Mucosa of descending colon (tissue), 3 donors: ENCODE measurements around the gene RAB11FIP4. TPM values are rescaled to one million over a fixed set of nuclear protein-coding genes. Genes with fewer than 3 reads are reported as not detected.
"Not testable (repeated sequence)": the region's sequence is repeated elsewhere in the genome, so short reads cannot be mapped to it uniquely, and the experiment has no call there.

ENCODE experiments used
- ATAC-seq: fragments of 200-7000 bp; cut with Tn5 transposase; one replicate; pipeline ENCODE4 v1.9.1; 2020; ENCODE audit warnings: mild to moderate bottlenecking, moderate library complexity
- DNase-seq, 3 donors: peaks; one replicate each; pipeline ENCODE4 v3.0.0-alpha.2; 2020
- H3K36me3 ChIP-seq: fragments of 200-600 bp; one replicate; pipeline ENCODE4 v1.8.0; 2021; ENCODE audit warnings: low read depth, mild to moderate bottlenecking
- H3K4me1 ChIP-seq: fragments of 200-600 bp; one replicate; pipeline ENCODE4 v1.8.0; 2021; ENCODE audit warnings: low read depth, mild to moderate bottlenecking
- H3K4me3 ChIP-seq: fragments of 200-600 bp; one replicate; pipeline ENCODE4 v1.8.0; 2021; ENCODE audit warnings: mild to moderate bottlenecking
- H3K9me3 ChIP-seq: fragments of 200-600 bp; one replicate; pipeline ENCODE4 v1.8.0; 2021; ENCODE audit warnings: mild to moderate bottlenecking
- intact Hi-C, 2 donors: fragments of 100-400 bp; cut with DNase I in 1 of 2; cut with micrococcal nuclease in 1 of 2; formaldehyde crosslinking; loops; one replicate each; pipeline versions ENCODE4 v1.11.0 to v1.11.1; 2022; cut with DNase I, micrococcal nuclease
- long read RNA-seq, 2 donors: library from polyadenylated mRNA; unstranded; transcript quantifications; one replicate each; pipeline ENCODE4 v2.0.0, GENCODE V29; 2019 to 2021
- total RNA-seq, 3 donors: library from RNA; stranded (reverse); fragmentation: NEBNext Ultra II Directional in 2 of 3; extraction: Animal tissue kit (Norgen Biotek cat#: 25700) in 2 of 3; gene quantifications; one replicate each; pipeline versions ENCODE4 v1.2.1 to v1.2.4, GENCODE V29; 2021 to 2023
- TF ChIP-seq, protein P1 (sequence below): fragments of 200-600 bp; IDR thresholded peaks from one replicate; pipeline ENCODE4 v1.8.0; 2022; ENCODE audit warnings: antibody characterized with exemption, mild to moderate bottlenecking
- donor health status: DM: no; HTN: no; CAD: no; lungs with moderate emphysema.
- donor health status: DM: no; HTN: no; CAD: no.
- donor health status: DM: no; HTN: yes; CAD: no.

The RAB11FIP4 gene, protein sequence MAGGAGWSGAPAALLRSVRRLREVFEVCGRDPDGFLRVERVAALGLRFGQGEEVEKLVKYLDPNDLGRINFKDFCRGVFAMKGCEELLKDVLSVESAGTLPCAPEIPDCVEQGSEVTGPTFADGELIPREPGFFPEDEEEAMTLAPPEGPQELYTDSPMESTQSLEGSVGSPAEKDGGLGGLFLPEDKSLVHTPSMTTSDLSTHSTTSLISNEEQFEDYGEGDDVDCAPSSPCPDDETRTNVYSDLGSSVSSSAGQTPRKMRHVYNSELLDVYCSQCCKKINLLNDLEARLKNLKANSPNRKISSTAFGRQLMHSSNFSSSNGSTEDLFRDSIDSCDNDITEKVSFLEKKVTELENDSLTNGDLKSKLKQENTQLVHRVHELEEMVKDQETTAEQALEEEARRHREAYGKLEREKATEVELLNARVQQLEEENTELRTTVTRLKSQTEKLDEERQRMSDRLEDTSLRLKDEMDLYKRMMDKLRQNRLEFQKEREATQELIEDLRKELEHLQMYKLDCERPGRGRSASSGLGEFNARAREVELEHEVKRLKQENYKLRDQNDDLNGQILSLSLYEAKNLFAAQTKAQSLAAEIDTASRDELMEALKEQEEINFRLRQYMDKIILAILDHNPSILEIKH
- total RNA-seq = 10 to 100 TPM; 24.5 to 49.9 (median 40.7) TPM
- long read RNA-seq, donor 1, full-length matches to known transcripts = 9 of 25 reads
- long read RNA-seq, donor 1, partial matches to known transcripts = 14 of 25 reads
- long read RNA-seq, donor 1, other reads (novel, unspliced or antisense) = 2 of 25 reads
- long read RNA-seq, donor 2, transcript RAB11FIP4-201 (13 exons, 1,968 nt) = major isoform, 12 of 21 reads
- long read RNA-seq, donor 2, partial matches to known transcripts = 3 of 21 reads
- long read RNA-seq, donor 2, other reads (novel, unspliced or antisense) = 6 of 21 reads

DNA sequence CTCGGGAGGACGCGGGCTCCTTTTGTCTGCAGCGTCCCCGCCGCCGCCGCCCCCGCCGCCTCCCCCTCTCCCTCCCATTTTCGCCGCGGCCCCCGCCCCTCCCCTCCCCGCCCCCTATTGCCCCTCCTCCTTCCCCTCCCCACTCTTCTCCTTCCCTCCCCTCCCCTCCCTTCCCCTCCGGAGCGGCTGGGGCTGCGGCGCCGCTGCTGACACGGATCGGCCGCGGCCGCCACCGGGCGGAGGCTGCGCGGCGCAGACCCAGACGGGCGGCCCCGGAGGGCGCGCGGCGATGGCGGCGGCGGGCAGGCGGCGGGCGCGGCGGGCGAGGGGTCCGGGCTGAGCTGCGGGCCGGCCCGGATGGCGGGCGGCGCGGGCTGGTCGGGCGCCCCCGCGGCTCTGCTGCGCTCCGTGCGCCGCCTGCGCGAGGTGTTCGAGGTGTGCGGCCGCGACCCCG is at the start of gene RAB11FIP4:
RAB11FIP4 (plus strand) TSS at position 180 of the 454 bp plus-strand sequence; CDS start at position 358, 178 bp downstream.
- TF ChIP-seq, protein P1, sequence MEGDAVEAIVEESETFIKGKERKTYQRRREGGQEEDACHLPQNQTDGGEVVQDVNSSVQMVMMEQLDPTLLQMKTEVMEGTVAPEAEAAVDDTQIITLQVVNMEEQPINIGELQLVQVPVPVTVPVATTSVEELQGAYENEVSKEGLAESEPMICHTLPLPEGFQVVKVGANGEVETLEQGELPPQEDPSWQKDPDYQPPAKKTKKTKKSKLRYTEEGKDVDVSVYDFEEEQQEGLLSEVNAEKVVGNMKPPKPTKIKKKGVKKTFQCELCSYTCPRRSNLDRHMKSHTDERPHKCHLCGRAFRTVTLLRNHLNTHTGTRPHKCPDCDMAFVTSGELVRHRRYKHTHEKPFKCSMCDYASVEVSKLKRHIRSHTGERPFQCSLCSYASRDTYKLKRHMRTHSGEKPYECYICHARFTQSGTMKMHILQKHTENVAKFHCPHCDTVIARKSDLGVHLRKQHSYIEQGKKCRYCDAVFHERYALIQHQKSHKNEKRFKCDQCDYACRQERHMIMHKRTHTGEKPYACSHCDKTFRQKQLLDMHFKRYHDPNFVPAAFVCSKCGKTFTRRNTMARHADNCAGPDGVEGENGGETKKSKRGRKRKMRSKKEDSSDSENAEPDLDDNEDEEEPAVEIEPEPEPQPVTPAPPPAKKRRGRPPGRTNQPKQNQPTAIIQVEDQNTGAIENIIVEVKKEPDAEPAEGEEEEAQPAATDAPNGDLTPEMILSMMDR = no peak
- no peaks in the 10 kb centered on the region for H3K9me3 ChIP-seq
- DNase-seq (no peak), ATAC-seq (peak; percentile 39)
- H3K4me3 ChIP-seq = no peak within 1 kb of the TSS
- H3K36me3 ChIP-seq = no peaks in the 10 kb centered on the region
- no peaks in the 10 kb centered on the region for H3K4me1 ChIP-seq
- intact Hi-C loops = no loop called here

DNA sequence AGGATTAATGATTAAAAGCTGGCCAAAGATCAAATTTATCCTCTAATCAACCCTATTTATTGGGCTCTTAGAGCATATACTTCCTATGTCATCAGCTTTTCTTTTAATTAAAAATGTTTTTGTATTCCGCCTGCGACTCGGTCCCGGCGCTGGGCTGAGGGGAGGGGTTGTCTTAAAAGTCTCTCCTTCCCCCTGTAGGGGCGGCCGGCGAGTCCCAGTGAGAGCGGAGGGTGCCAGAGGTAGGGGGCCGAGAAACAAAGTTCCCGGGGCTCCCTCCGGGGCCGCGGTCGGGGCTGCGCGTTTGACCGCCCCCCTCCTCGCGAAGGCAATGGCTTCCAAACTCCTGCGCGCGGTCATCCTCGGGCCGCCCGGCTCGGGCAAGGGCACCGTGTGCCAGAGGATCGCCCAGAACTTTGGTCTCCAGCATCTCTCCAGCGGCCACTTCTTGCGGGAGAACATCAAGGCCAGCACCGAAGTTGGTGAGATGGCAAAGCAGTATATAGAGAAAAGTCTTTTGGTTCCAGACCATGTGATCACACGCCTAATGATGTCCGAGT is 46.2 kb upstream of the RAB11FIP4 start:
- ATAC-seq, H3K36me3 ChIP-seq, H3K9me3 ChIP-seq, intact Hi-C loops, DNase-seq, H3K4me1 ChIP-seq, H3K4me3 ChIP-seq: not testable (repeated sequence)

DNA sequence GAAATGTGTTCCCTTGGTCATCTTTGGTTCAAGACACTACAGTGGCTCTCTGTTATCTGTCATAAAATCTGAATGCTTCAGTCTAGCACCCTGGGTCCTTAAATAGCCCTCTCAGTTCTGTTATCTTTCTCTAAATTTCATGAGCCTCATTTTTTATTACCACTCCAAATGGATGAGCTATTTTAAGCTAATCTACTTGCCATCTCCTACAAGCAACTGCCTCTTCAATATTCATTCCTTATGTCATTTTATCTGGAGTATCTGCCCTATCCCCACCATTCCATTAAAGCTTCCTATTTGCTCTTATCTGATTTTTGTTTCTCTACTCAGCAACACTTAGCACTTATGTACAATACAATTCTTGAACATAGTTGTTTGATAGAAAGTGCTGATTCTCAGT is 42.0 kb upstream of the RAB11FIP4 start:
- DNase-seq (no peak), ATAC-seq (no peak)
- intact Hi-C loops = no loop called here
- TF ChIP-seq, protein P1 = no peak
- no peaks in the 10 kb centered on the region for H3K4me1 ChIP-seq
- H3K9me3 ChIP-seq = no peaks in the 10 kb centered on the region
- H3K4me3 ChIP-seq = no peak overlapping the region
- no peaks in the 10 kb centered on the region for H3K36me3 ChIP-seq

DNA sequence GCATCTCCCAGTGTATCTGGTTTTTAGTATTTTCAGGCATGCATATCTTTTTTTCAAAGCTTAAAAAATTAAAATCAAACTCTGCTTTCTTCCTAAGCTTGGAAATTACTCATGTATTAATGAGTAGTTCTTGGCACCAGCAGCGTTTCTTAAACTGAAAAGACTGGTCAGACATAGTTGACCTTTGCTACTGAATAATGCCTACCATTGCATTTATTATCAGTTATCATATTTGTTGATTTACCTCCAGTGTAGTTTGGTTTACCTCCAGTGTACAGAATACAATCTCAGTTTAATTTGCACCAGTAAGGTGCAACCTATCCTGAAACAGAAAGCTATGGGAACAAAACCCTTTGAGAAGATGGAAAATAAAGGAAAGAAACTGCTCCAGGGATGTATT is 35.5 kb upstream of the RAB11FIP4 start:
- ATAC-seq (no peak), DNase-seq (no peak)
- H3K4me3 ChIP-seq = no peak overlapping the region
- TF ChIP-seq, protein P1 = no peak
- no peaks in the 10 kb centered on the region for H3K4me1 ChIP-seq
- H3K36me3 ChIP-seq = no peaks in the 10 kb centered on the region
- intact Hi-C loops = no loop called here
- H3K9me3 ChIP-seq = no peaks in the 10 kb centered on the region

DNA sequence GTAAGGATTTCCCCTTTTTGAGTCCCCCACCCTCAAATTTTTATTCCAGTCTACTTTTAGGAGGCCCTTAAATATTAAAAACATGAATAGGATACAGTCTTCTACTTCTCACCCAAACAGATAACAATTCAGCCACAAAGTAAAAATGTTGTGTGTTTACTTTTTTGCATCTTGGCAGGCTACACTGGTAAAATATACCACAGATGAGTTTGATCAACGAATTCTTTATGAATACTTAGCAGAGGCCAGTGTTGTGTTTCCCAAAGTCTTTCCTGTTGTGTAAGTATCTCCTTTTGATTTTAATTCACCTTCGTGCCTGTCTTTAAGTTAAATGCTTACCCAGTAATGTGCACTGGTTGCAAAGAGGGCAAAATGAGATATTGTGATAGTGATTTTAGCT is 34.4 kb upstream of the RAB11FIP4 start:
- H3K9me3 ChIP-seq = no peaks in the 10 kb centered on the region
- TF ChIP-seq, protein P1 = no peak
- no peak for DNase-seq
- no peaks in the 10 kb centered on the region for H3K4me1 ChIP-seq
- ATAC-seq = no peak
- H3K4me3 ChIP-seq = no peak overlapping the region
- no peaks in the 10 kb centered on the region for H3K36me3 ChIP-seq
- intact Hi-C loops = no loop called here
